ENCODE measurements around the gene PTPRE.

The PTPRE gene

DNA sequence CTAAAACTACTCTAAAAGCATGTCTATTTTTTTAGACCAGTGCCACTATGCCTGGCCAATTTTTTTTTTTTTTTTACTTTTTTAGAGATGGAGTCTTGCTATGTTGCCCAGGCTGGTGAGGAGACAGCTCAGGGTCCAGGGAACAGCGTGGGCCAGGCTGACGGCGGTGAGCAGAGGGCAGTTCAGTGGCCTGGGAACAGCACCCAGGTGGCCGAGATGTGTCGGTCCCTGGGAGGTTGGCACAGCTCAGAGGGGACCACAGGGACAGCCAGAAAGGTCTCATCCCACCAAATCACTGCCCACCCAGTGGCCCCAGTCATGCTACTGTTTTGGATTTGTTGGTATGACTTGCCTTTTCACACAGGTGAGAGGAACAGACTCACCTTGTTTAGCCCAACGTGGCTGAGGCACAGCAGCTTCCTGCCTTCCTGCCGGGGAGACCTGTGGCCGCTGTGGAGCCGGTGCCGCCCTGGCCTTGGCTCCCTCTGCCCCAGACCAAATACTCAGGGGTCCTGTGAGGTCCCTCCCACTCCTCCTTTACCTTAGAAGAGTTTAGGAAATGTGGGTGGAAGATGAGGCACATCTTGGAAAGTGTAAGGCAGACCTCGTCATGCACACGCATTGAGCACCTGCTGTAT lies 109.6 kb downstream of the PTPRE start:
- in situ Hi-C loops (cut with HindIII; ENCODE audit: low sequenced_read_pairs), result no loop called here
- no peak for DNase-seq (ENCODE audit: low read depth, low spot score)
- H3K4me3 ChIP-seq (ENCODE audit: low read depth, low read length), result no peak overlapping the region
- TF ChIP-seq CTCF (IDR thresholded peaks at IDR 0.05; ENCODE audit: low read depth, low read length), result no peak

- TF ChIP-seq CTCF (IDR thresholded peaks at IDR 0.05; ENCODE audit: low read depth, low read length), result no peak
- no peak overlapping the region for H3K4me3 ChIP-seq (ENCODE audit: low read depth, low read length)
- in situ Hi-C loops (cut with HindIII; ENCODE audit: low sequenced_read_pairs), result no loop called here
- DNase-seq (ENCODE audit: low read depth, low spot score), result no peak
These were observed 110.9 kb downstream of the PTPRE start for GRCh38 chr10:128017822-128018221.

DNA sequence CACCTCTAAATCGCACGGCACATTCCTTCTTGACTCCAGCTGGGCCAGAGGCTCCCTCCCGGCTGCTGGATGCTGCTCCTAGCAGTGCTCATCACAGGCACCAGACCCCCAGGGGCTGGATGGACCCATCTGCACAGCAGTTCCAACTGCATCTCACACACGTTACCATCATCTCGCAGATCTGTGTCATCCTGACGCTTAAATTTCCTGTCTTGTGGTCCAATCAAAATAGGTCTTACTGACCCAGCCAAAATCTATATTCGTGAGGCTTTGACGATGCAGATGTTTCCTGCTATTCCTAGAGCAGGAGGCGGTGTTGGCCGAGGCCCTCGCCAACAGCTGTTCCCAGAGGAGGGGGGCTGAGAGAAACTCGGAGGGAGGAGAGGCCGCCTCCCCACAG lies 111.3 kb downstream of the PTPRE start:
- H3K4me3 ChIP-seq (ENCODE audit: low read depth, low read length), result no peak overlapping the region
- TF ChIP-seq CTCF (IDR thresholded peaks at IDR 0.05; ENCODE audit: low read depth, low read length), result no peak
- in situ Hi-C loops (cut with HindIII; ENCODE audit: low sequenced_read_pairs), result no loop called here
- no peak for DNase-seq (ENCODE audit: low read depth, low spot score)

- no peak for TF ChIP-seq CTCF (IDR thresholded peaks at IDR 0.05; ENCODE audit: low read depth, low read length)
- H3K4me3 ChIP-seq (ENCODE audit: low read depth, low read length), result no peak overlapping the region
- no peak for DNase-seq (ENCODE audit: low read depth, low spot score)
- in situ Hi-C loops (cut with HindIII; ENCODE audit: low sequenced_read_pairs), result no loop called here
These were observed 111.8 kb downstream of the PTPRE start for GRCh38 chr10:128018691-128019090.

- no peak for TF ChIP-seq CTCF (IDR thresholded peaks at IDR 0.05; ENCODE audit: low read depth, low read length)
- in situ Hi-C loops (cut with HindIII; ENCODE audit: low sequenced_read_pairs), result no loop called here
These were observed 115.6 kb downstream of the PTPRE start for GRCh38 chr10:128022261-128023196.

GRCh38 chr10:128024426-128024825 lies 117.5 kb downstream of the PTPRE start:
- H3K4me3 ChIP-seq (ENCODE audit: low read depth, low read length), result no peak overlapping the region

More at GRCh38 chr10:128022261-128023196, 115.6 kb downstream of the PTPRE start:
- H3K4me3 ChIP-seq (ENCODE audit: low read depth, low read length), result no peak overlapping the region
- no peak for DNase-seq (ENCODE audit: low read depth, low spot score)

More at GRCh38 chr10:128024426-128024825, 117.5 kb downstream of the PTPRE start:
- no peak for TF ChIP-seq CTCF (IDR thresholded peaks at IDR 0.05; ENCODE audit: low read depth, low read length)
- no peak for DNase-seq (ENCODE audit: low read depth, low spot score)
- in situ Hi-C loops (cut with HindIII; ENCODE audit: low sequenced_read_pairs), result no loop called here
